Measurements from ENCODE around the gene POLA1.

GRCh38 chrX:25005382-25006185 lies 311.9 kb downstream of the POLA1 start:
- TF ChIP-seq POLR2A (IDR thresholded peaks at IDR 0.05) (no peak), CTCF (IDR thresholded peaks at IDR 0.05) (no peak)
